ENCODE results near the gene NPIPB2. TPM values are rescaled to one million over a fixed set of nuclear protein-coding genes. Genes with fewer than 3 reads are reported as not detected.

NPIPB2 gene
- total RNA-seq, 1 donor from 2014 or later, result 10.3 TPM

DNA sequence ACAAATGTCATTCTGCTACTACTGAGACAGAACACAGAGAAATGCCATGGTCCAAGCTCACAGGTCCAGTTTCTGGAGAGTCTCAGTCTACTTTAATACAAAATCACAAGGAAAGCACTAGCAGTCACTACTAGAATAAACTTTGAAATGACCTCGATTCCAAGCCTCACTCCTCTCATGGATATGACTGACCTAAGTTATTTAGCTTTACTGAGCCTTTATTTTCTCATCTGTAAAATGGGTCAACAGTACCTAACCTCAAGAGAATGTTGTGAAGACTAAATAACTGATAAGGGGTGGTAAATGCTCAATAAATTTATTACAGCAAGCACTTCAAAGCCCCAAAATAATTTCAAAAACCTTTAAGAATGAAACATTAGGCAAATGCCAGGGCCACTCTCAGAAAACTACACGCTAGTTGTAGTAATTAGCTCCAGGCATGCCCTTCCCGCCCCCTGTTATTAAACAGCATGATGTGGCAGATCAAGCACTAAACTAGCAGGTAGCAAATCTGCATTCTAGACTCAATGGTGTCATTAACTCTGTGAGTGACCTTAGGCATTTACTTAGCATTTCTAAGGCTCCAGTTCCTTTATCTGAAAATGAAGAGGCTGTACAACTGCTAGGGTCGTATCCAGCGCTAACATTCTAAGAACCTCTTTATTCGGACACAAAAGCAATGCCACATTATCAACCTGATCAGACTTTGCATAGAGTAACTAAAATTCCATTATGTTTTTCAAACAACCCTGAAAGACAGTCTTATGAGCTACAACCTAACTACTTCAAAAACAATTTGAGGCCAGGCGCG is 34.5 kb downstream of the NPIPB2 start:
- no peaks in the 10 kb centered on the region for H3K27me3 Mint-ChIP-seq (ENCODE audit: low read depth, unreplicated experiment)
- H3K27ac ChIP-seq (ENCODE audit: low read depth, low read length), result no peak overlapping the region
- H3K9me3 Mint-ChIP-seq (ENCODE audit: unreplicated experiment), result no peaks in the 10 kb centered on the region
- H3K79me2 ChIP-seq (ENCODE audit: insufficient read depth, low read length), result peaks cover 97% of the 10 kb centered on the region
- H3K4me1 Mint-ChIP-seq (ENCODE audit: low read depth, unreplicated experiment), result peaks cover 17% of the 10 kb centered on the region
- no peak overlapping the region for H3K4me3 Mint-ChIP-seq (ENCODE audit: unreplicated experiment)
- no peak for DNase-seq (ENCODE audit: low read depth)
- no peak overlapping the region for H3K4me3 ChIP-seq (ENCODE audit: insufficient read depth, low read depth, low read length)
- H3K4me2 ChIP-seq (ENCODE audit: low read length), result no peak overlapping the region
- no peaks in the 10 kb centered on the region for H3K9me3 ChIP-seq (ENCODE audit: insufficient read depth, low read depth, low read length)
- H3K36me3 Mint-ChIP-seq (ENCODE audit: low read depth, unreplicated experiment), result peaks cover 2% of the 10 kb centered on the region
- H3K9ac ChIP-seq (ENCODE audit: low read length), result no peak overlapping the region
- H2AFZ ChIP-seq (ENCODE audit: low read depth, low read length), result no peak overlapping the region
- H3K27ac Mint-ChIP-seq (ENCODE audit: unreplicated experiment), result no peak overlapping the region
- H3K36me3 ChIP-seq (ENCODE audit: insufficient read depth, low read length), result peaks cover 2% of the 10 kb centered on the region
- H4K20me1 ChIP-seq (ENCODE audit: insufficient read depth, low read length), result peaks cover 91% of the 10 kb centered on the region
- H3K4me1 ChIP-seq (ENCODE audit: insufficient read depth, low read length), result peaks cover 6% of the 10 kb centered on the region
- H3K27me3 ChIP-seq (ENCODE audit: insufficient read depth, low read length), result no peaks in the 10 kb centered on the region
- no peak for FAIRE-seq
- no peak for TF ChIP-seq EZH2 (IDR thresholded peaks at IDR 0.05; ENCODE audit: insufficient read depth, low read length)
- TF ChIP-seq, protein P1, sequence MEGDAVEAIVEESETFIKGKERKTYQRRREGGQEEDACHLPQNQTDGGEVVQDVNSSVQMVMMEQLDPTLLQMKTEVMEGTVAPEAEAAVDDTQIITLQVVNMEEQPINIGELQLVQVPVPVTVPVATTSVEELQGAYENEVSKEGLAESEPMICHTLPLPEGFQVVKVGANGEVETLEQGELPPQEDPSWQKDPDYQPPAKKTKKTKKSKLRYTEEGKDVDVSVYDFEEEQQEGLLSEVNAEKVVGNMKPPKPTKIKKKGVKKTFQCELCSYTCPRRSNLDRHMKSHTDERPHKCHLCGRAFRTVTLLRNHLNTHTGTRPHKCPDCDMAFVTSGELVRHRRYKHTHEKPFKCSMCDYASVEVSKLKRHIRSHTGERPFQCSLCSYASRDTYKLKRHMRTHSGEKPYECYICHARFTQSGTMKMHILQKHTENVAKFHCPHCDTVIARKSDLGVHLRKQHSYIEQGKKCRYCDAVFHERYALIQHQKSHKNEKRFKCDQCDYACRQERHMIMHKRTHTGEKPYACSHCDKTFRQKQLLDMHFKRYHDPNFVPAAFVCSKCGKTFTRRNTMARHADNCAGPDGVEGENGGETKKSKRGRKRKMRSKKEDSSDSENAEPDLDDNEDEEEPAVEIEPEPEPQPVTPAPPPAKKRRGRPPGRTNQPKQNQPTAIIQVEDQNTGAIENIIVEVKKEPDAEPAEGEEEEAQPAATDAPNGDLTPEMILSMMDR (IDR thresholded peaks at IDR 0.05; ENCODE audit: insufficient read depth, low read depth, low read length), result no peak

DNA sequence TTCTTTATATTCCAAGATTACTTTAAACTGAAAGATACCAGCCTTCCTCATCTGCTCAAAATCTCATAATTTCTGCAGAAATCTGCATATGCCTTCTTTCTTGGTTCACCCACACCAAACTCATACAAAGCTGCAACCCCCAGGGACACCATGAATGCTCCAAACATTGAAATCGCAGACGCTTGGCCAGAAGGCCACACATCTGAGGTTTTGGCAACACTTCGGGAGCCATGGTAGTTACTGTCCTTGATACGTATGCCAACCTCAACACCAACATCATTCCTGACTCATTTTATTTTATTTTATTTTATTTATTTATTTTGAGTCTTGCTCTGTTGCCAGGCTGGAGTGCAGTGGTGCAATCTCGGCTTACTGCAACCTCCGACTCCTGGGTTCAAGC is 37.9 kb downstream of the NPIPB2 start:
- Histone ChIP-seq H3K79me2 (ENCODE audit: insufficient read depth, low read length) (peaks cover 96% of the 10 kb centered on the region), H3K4me3 (ENCODE audit: insufficient read depth, low read depth, low read length) (no peak overlapping the region), H3K27me3 (ENCODE audit: insufficient read depth, low read length) (no peaks in the 10 kb centered on the region), H2AFZ (ENCODE audit: low read depth, low read length) (no peak overlapping the region), H4K20me1 (ENCODE audit: insufficient read depth, low read length) (peaks cover 89% of the 10 kb centered on the region), H3K27ac (ENCODE audit: low read depth, low read length) (no peak overlapping the region), H3K4me2 (ENCODE audit: low read length) (no peak overlapping the region), H3K9me3 (ENCODE audit: insufficient read depth, low read depth, low read length) (no peaks in the 10 kb centered on the region), H3K4me1 (ENCODE audit: insufficient read depth, low read length) (no peaks in the 10 kb centered on the region), H3K36me3 (ENCODE audit: insufficient read depth, low read length) (peaks cover 2% of the 10 kb centered on the region), H3K9ac (ENCODE audit: low read length) (no peak overlapping the region)
- Mint-ChIP-seq H3K27ac (ENCODE audit: unreplicated experiment) (no peak overlapping the region), H3K27me3 (ENCODE audit: low read depth, unreplicated experiment) (no peaks in the 10 kb centered on the region), H3K36me3 (ENCODE audit: low read depth, unreplicated experiment) (peaks cover 2% of the 10 kb centered on the region), H3K4me3 (ENCODE audit: unreplicated experiment) (no peak overlapping the region), H3K4me1 (ENCODE audit: low read depth, unreplicated experiment) (peaks cover 3% of the 10 kb centered on the region), H3K9me3 (ENCODE audit: unreplicated experiment) (no peaks in the 10 kb centered on the region)
- DNase-seq (ENCODE audit: low read depth) (no peak), FAIRE-seq (no peak)
- TF ChIP-seq EZH2 (IDR thresholded peaks at IDR 0.05; ENCODE audit: insufficient read depth, low read length), result no peak
- TF ChIP-seq, protein P1 (IDR thresholded peaks at IDR 0.05; ENCODE audit: insufficient read depth, low read depth, low read length), result no peak

DNA sequence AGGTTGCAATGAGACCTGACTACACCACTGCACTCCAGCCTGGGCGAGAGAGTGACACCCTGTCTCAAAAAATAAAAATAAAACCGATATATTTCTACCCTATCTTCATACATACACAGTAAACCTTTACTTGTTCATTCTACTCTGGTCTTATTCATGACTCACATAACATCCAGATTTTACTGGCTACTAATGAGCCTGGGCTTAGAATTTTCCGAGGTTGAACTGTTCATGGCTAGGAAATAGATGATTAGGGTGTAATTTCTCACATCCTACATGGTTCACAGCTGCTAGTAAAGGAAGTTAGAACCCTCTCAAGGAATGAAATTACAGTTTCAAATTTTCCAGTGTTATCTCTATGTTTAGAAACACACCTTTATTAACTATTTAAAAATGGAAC is 40.8 kb downstream of the NPIPB2 start:
- peaks cover 90% of the 10 kb centered on the region for H3K79me2 ChIP-seq (ENCODE audit: insufficient read depth, low read length)
- H3K4me2 ChIP-seq (ENCODE audit: low read length), result no peak overlapping the region
- no peak overlapping the region for H3K4me3 ChIP-seq (ENCODE audit: insufficient read depth, low read depth, low read length)
- no peak overlapping the region for H3K27ac ChIP-seq (ENCODE audit: low read depth, low read length)
- no peaks in the 10 kb centered on the region for H3K27me3 ChIP-seq (ENCODE audit: insufficient read depth, low read length)
- peaks cover 2% of the 10 kb centered on the region for H3K36me3 ChIP-seq (ENCODE audit: insufficient read depth, low read length)
- Mint-ChIP-seq H3K36me3 (ENCODE audit: low read depth, unreplicated experiment) (peaks cover 2% of the 10 kb centered on the region), H3K27me3 (ENCODE audit: low read depth, unreplicated experiment) (no peaks in the 10 kb centered on the region), H3K4me3 (ENCODE audit: unreplicated experiment) (no peak overlapping the region), H3K4me1 (ENCODE audit: low read depth, unreplicated experiment) (peaks cover 14% of the 10 kb centered on the region), H3K9me3 (ENCODE audit: unreplicated experiment) (no peaks in the 10 kb centered on the region), H3K27ac (ENCODE audit: unreplicated experiment) (no peak overlapping the region)
- DNase-seq (ENCODE audit: low read depth), result peak; percentile 27
- H2AFZ ChIP-seq (ENCODE audit: low read depth, low read length), result no peak overlapping the region
- peaks cover 10% of the 10 kb centered on the region for H3K4me1 ChIP-seq (ENCODE audit: insufficient read depth, low read length)
- H3K9ac ChIP-seq (ENCODE audit: low read length), result no peak overlapping the region
- peaks cover 90% of the 10 kb centered on the region for H4K20me1 ChIP-seq (ENCODE audit: insufficient read depth, low read length)
- TF ChIP-seq, protein P1 (IDR thresholded peaks at IDR 0.05; ENCODE audit: insufficient read depth, low read depth, low read length), result no peak
- no peak for TF ChIP-seq EZH2 (IDR thresholded peaks at IDR 0.05; ENCODE audit: insufficient read depth, low read length)
- no peaks in the 10 kb centered on the region for H3K9me3 ChIP-seq (ENCODE audit: insufficient read depth, low read depth, low read length)
- FAIRE-seq, result no peak
